Osteocyte (in vitro differentiated cells): ENCODE results near the gene NDUFA11. TPM values are rescaled to one million over a fixed set of nuclear protein-coding genes. Genes with fewer than 3 reads are reported as not detected.

ENCODE experiments used
- DNase-seq: peaks from one replicate; pipeline ENCODE4 v3.0.0; 2021; ENCODE audit warnings: mixed read lengths; ENCODE audit not compliant: unreplicated experiment; ENCODE audit errors: extremely low spot score
- H3K27ac Mint-ChIP-seq: one replicate; pipeline ENCODE4 v1.8.0; 2021; ENCODE audit warnings: mild to moderate bottlenecking, mixed read lengths; ENCODE audit not compliant: unreplicated experiment
- H3K27me3 Mint-ChIP-seq: one replicate; pipeline ENCODE4 v1.8.0; 2021; ENCODE audit warnings: mixed read lengths; ENCODE audit not compliant: unreplicated experiment
- H3K36me3 Mint-ChIP-seq: one replicate; pipeline ENCODE4 v1.8.0; 2021; ENCODE audit warnings: mixed read lengths; ENCODE audit not compliant: unreplicated experiment
- H3K4me1 Mint-ChIP-seq: one replicate; pipeline ENCODE4 v1.8.0; 2021; ENCODE audit warnings: mixed read lengths; ENCODE audit not compliant: unreplicated experiment
- H3K4me3 Mint-ChIP-seq: one replicate; pipeline ENCODE4 v1.8.0; 2021; ENCODE audit warnings: mild to moderate bottlenecking, moderate library complexity, mixed read lengths; ENCODE audit not compliant: unreplicated experiment
- H3K9me3 Mint-ChIP-seq: one replicate; pipeline ENCODE4 v1.8.0; 2021; ENCODE audit warnings: mixed read lengths; ENCODE audit not compliant: unreplicated experiment
- CTCF ChIP-seq: fragments of 200-600 bp; sonication (generic); IDR thresholded peaks from 2 replicates; pipeline ENCODE4 v1.5.0; 2021; ENCODE audit warnings: antibody characterized with exemption, mild to moderate bottlenecking, moderate library complexity
- total RNA-seq: library from RNA; stranded (reverse); gene quantifications from 2 replicates; pipeline ENCODE4 v1.2.1, GENCODE V29; 2021

NDUFA11 gene
- total RNA-seq, 1 donor from 2014 or later, result 259 TPM

GRCh38 chr19:5908773-5909442 lies 5.3 kb upstream of the NDUFA11 start:
- Mint-ChIP-seq H3K36me3 (peaks cover 7% of the 10 kb centered on the region), H3K4me1 (peaks cover 14% of the 10 kb centered on the region), H3K27ac (no peak overlapping the region), H3K27me3 (no peaks in the 10 kb centered on the region), H3K4me3 (no peak overlapping the region), H3K9me3 (no peaks in the 10 kb centered on the region)
- no peak for TF ChIP-seq CTCF
- no peak for DNase-seq

GRCh38 chr19:5907241-5907640 lies 3.7 kb upstream of the NDUFA11 start:
- no peak overlapping the region for H3K4me3 Mint-ChIP-seq
- H3K9me3 Mint-ChIP-seq, result no peaks in the 10 kb centered on the region
- no peak for DNase-seq
- H3K27me3 Mint-ChIP-seq, result no peaks in the 10 kb centered on the region
- no peak overlapping the region for H3K27ac Mint-ChIP-seq
- H3K36me3 Mint-ChIP-seq, result peaks cover 7% of the 10 kb centered on the region
- peaks cover 18% of the 10 kb centered on the region for H3K4me1 Mint-ChIP-seq
- no peak for TF ChIP-seq CTCF

GRCh38 chr19:5905114-5905778 lies 1.7 kb upstream of the NDUFA11 start:
- H3K4me3 Mint-ChIP-seq, result peak overlapping the region; percentile 94
- DNase-seq, result no peak
- H3K27ac Mint-ChIP-seq, result no peak overlapping the region
- TF ChIP-seq CTCF, result no peak
- no peaks in the 10 kb centered on the region for H3K9me3 Mint-ChIP-seq
- H3K36me3 Mint-ChIP-seq, result peaks cover 12% of the 10 kb centered on the region
- peaks cover 24% of the 10 kb centered on the region for H3K4me1 Mint-ChIP-seq
- H3K27me3 Mint-ChIP-seq, result no peaks in the 10 kb centered on the region

GRCh38 chr19:5904352-5905113 lies 943 bp upstream of the NDUFA11 start, which contains the start of gene VMAC:
VMAC (plus strand) TSS chr19:5904872; CDS start chr19:5904891, 19 bp downstream.
- Mint-ChIP-seq H3K36me3 (peaks cover 10% of the 10 kb centered on the region), H3K27me3 (no peaks in the 10 kb centered on the region), H3K4me3 (peak within 1 kb of the TSS; percentile 94), H3K4me1 (peaks cover 23% of the 10 kb centered on the region), H3K27ac (peak within 1 kb of the TSS; percentile 99), H3K9me3 (no peaks in the 10 kb centered on the region)
- TF ChIP-seq CTCF, result no peak
- DNase-seq, result peak; percentile 100
